ENCODE results near the gene ELOVL3.
"Not testable (repeated sequence)": the region's sequence is repeated elsewhere in the genome, so short reads cannot be mapped to it uniquely, and the experiment has no call there.

The ELOVL3 gene

GRCh38 chr10:102234888-102235597, 8.9 kb downstream of the ELOVL3 start:
- Mint-ChIP-seq H3K4me3 (no peak overlapping the region), H3K27me3 (ENCODE audit: low read depth) (peaks cover 69% of the 10 kb centered on the region)

GRCh38 chr10:102235598-102235920, 9.5 kb downstream of the ELOVL3 start:
- Mint-ChIP-seq H3K9me3 (no peaks in the 10 kb centered on the region), H3K4me3 (no peak overlapping the region), H3K27me3 (ENCODE audit: low read depth) (peaks cover 74% of the 10 kb centered on the region), H3K27ac (no peak overlapping the region), H3K4me1 (ENCODE audit: low read depth) (peaks cover 1% of the 10 kb centered on the region), H3K36me3 (ENCODE audit: low read depth) (no peaks in the 10 kb centered on the region)

More at GRCh38 chr10:102234888-102235597, 8.9 kb downstream of the ELOVL3 start:
- Mint-ChIP-seq H3K27ac (no peak overlapping the region), H3K9me3 (no peaks in the 10 kb centered on the region), H3K36me3 (ENCODE audit: low read depth) (no peaks in the 10 kb centered on the region), H3K4me1 (ENCODE audit: low read depth) (peaks cover 2% of the 10 kb centered on the region)

- Mint-ChIP-seq H3K27me3 (ENCODE audit: low read depth) (peaks cover 79% of the 10 kb centered on the region), H3K4me1 (ENCODE audit: low read depth) (peaks cover 3% of the 10 kb centered on the region), H3K36me3 (ENCODE audit: low read depth) (no peaks in the 10 kb centered on the region), H3K4me3 (no peak overlapping the region), H3K9me3 (no peaks in the 10 kb centered on the region), H3K27ac (no peak overlapping the region)
Observed at GRCh38 chr10:102236006-102236405, 9.9 kb downstream of the ELOVL3 start.

- Mint-ChIP-seq H3K4me3 (no peak overlapping the region), H3K9me3 (no peaks in the 10 kb centered on the region), H3K27ac (no peak overlapping the region), H3K4me1 (ENCODE audit: low read depth) (peaks cover 11% of the 10 kb centered on the region), H3K27me3 (ENCODE audit: low read depth) (peaks cover 82% of the 10 kb centered on the region), H3K36me3 (ENCODE audit: low read depth) (peaks cover 2% of the 10 kb centered on the region)
Observed at GRCh38 chr10:102237711-102238252, 11.7 kb downstream of the ELOVL3 start.

- Mint-ChIP-seq H3K4me1 (ENCODE audit: low read depth) (peaks cover 17% of the 10 kb centered on the region), H3K27me3 (ENCODE audit: low read depth) (peaks cover 64% of the 10 kb centered on the region), H3K4me3 (peak overlapping the region; percentile 48), H3K27ac (no peak overlapping the region), H3K9me3 (no peaks in the 10 kb centered on the region), H3K36me3 (ENCODE audit: low read depth) (peaks cover 2% of the 10 kb centered on the region)
Observed at GRCh38 chr10:102240467-102241031, 14.4 kb downstream of the ELOVL3 start.

- Mint-ChIP-seq H3K27me3 (ENCODE audit: low read depth) (peaks cover 59% of the 10 kb centered on the region), H3K9me3 (no peaks in the 10 kb centered on the region), H3K36me3 (ENCODE audit: low read depth) (peaks cover 3% of the 10 kb centered on the region), H3K27ac (no peak overlapping the region), H3K4me3 (peak overlapping the region; percentile 52), H3K4me1 (ENCODE audit: low read depth) (peaks cover 17% of the 10 kb centered on the region)
Observed at GRCh38 chr10:102241032-102241443, 14.9 kb downstream of the ELOVL3 start.

- Mint-ChIP-seq H3K9me3 (no peaks in the 10 kb centered on the region), H3K36me3 (ENCODE audit: low read depth) (peaks cover 7% of the 10 kb centered on the region), H3K27me3 (ENCODE audit: low read depth) (peaks cover 54% of the 10 kb centered on the region), H3K4me3 (peak within 1 kb of the TSS; percentile 82), H3K4me1 (ENCODE audit: low read depth) (peaks cover 23% of the 10 kb centered on the region), H3K27ac (peak within 1 kb of the TSS; percentile 56)
Observed at GRCh38 chr10:102241444-102242117, 15.5 kb downstream of the ELOVL3 start, which contains the start of gene PITX3. PITX3 (minus strand) TSS chr10:102241512; CDS start chr10:102232080, 9,432 bp downstream.

- Mint-ChIP-seq H3K9me3 (no peaks in the 10 kb centered on the region), H3K27me3 (ENCODE audit: low read depth) (peaks cover 49% of the 10 kb centered on the region), H3K36me3 (ENCODE audit: low read depth) (peaks cover 8% of the 10 kb centered on the region), H3K4me3 (peak overlapping the region; percentile 82), H3K27ac (peak overlapping the region; percentile 56), H3K4me1 (ENCODE audit: low read depth) (peaks cover 27% of the 10 kb centered on the region)
Observed at GRCh38 chr10:102242118-102242485, 16.0 kb downstream of the ELOVL3 start.

- Mint-ChIP-seq H3K9me3 (no peaks in the 10 kb centered on the region), H3K4me1 (ENCODE audit: low read depth) (peaks cover 37% of the 10 kb centered on the region), H3K36me3 (ENCODE audit: low read depth) (peaks cover 10% of the 10 kb centered on the region), H3K27ac (no peak overlapping the region), H3K27me3 (ENCODE audit: low read depth) (peaks cover 41% of the 10 kb centered on the region), H3K4me3 (peak overlapping the region; percentile 38)
Observed at GRCh38 chr10:102243309-102243708, 17.2 kb downstream of the ELOVL3 start.

- no peaks in the 10 kb centered on the region for H3K9me3 Mint-ChIP-seq
- H3K4me3 Mint-ChIP-seq: peak within 1 kb of the TSS; percentile 99
- H3K27ac Mint-ChIP-seq: peak within 1 kb of the TSS; percentile 93
- H3K36me3 Mint-ChIP-seq (ENCODE audit: low read depth): peaks cover 12% of the 10 kb centered on the region
- peaks cover 21% of the 10 kb centered on the region for H3K27me3 Mint-ChIP-seq (ENCODE audit: low read depth)
- H3K4me1 Mint-ChIP-seq (ENCODE audit: low read depth): peaks cover 41% of the 10 kb centered on the region
Observed at GRCh38 chr10:102245082-102245931, 19.2 kb downstream of the ELOVL3 start, which contains the start of gene GBF1. GBF1 (plus strand) TSS chr10:102245532; CDS start chr10:102258939, 13,407 bp downstream.

- Mint-ChIP-seq H3K27me3 (ENCODE audit: low read depth) (peaks cover 16% of the 10 kb centered on the region), H3K9me3 (no peaks in the 10 kb centered on the region), H3K36me3 (ENCODE audit: low read depth) (peaks cover 12% of the 10 kb centered on the region), H3K4me3 (peak overlapping the region; percentile 99), H3K27ac (peak overlapping the region; percentile 93), H3K4me1 (ENCODE audit: low read depth) (peaks cover 40% of the 10 kb centered on the region)
Observed at GRCh38 chr10:102245932-102246251, 19.8 kb downstream of the ELOVL3 start.

- Mint-ChIP-seq H3K27me3 (ENCODE audit: low read depth) (peaks cover 13% of the 10 kb centered on the region), H3K27ac (peak overlapping the region; percentile 93), H3K4me1 (ENCODE audit: low read depth) (peaks cover 38% of the 10 kb centered on the region), H3K36me3 (ENCODE audit: low read depth) (peaks cover 12% of the 10 kb centered on the region), H3K4me3 (peak overlapping the region; percentile 99), H3K9me3 (no peaks in the 10 kb centered on the region)
Observed at GRCh38 chr10:102246261-102246660, 20.2 kb downstream of the ELOVL3 start.

- Mint-ChIP-seq H3K9me3 (no peaks in the 10 kb centered on the region), H3K4me1 (ENCODE audit: low read depth) (peaks cover 31% of the 10 kb centered on the region), H3K36me3 (ENCODE audit: low read depth) (peaks cover 10% of the 10 kb centered on the region), H3K4me3 (peak overlapping the region; percentile 99), H3K27ac (no peak overlapping the region), H3K27me3 (ENCODE audit: low read depth) (peaks cover 4% of the 10 kb centered on the region)
Observed at GRCh38 chr10:102247734-102248133, 21.6 kb downstream of the ELOVL3 start.

- not testable (repeated sequence) for H3K36me3 Mint-ChIP-seq (ENCODE audit: low read depth); H3K27ac Mint-ChIP-seq; H3K27me3 Mint-ChIP-seq (ENCODE audit: low read depth); H3K9me3 Mint-ChIP-seq; H3K4me3 Mint-ChIP-seq
- H3K4me1 Mint-ChIP-seq (ENCODE audit: low read depth): peaks cover 18% of the 10 kb centered on the region
Observed at GRCh38 chr10:102252508-102252907, 26.4 kb downstream of the ELOVL3 start.

All from T-helper 1 cell treated with Interleukin-12 subunit alpha and Interleukin-12 subunit beta and Interleukin-4 antibody, amounts not matched to agents 30 μg/mL and 1 μg/mL, for 36 hours (primary cell).